Endothelial cell of umbilical vein (primary cell): ENCODE results near the gene STYXL1. TPM values are rescaled to one million over a fixed set of nuclear protein-coding genes. Genes with fewer than 3 reads are reported as not detected.

ENCODE experiments used
- BruUV-seq: library from RNA; stranded (reverse); fragments of 400-500 nt; replicated peaks from 2 replicates; lab custom pipeline; 2021; lab: Mats Ljungman, UMichigan
- CTCF ChIA-PET: fragments of 300-600, 350-600 bp; sonication (Branson Sonifier 250); formaldehyde crosslinking; loops from one replicate; lab custom pipeline; 2021; ENCODE audit warnings: antibody characterized with exemption, inconsistent platforms; lab: Charles Lee
- POLR2A ChIA-PET: fragments of 300-600, 350-600 bp; sonication (Branson Sonifier 250); formaldehyde crosslinking; loops from one replicate; lab custom pipeline; 2021; ENCODE audit warnings: antibody characterized with exemption, inconsistent platforms; lab: Charles Lee
- DNase-seq: peaks from one replicate; pipeline ENCODE4 v3.0.0-alpha.2; 2011; ENCODE audit warnings: low read depth, low spot score
- FAIRE-seq: peaks from 2 replicates; lab custom pipeline; 2011; peaks lifted over from hg19 to GRCh38; lab: Jason Lieb, UNC
- H2AFZ ChIP-seq: 2 replicates; pipeline ENCODE4 v1.6.0; 2012; ENCODE audit warnings: low read depth, low read length, control low read depth, inconsistent platforms
- H3K27ac ChIP-seq: 2 replicates; pipeline ENCODE4 v1.5.1; 2011; ENCODE audit warnings: low read depth, mild to moderate bottlenecking, control low read depth, low read length, moderate library complexity; ENCODE audit not compliant: insufficient read depth
- H3K27me3 ChIP-seq, 2 experiments: 2 replicates each; pipeline versions ENCODE4 v1.6.0 to v1.6.1; 2011; ENCODE audit warnings: low read length in 2 of 2, mixed read lengths in 1 of 2; ENCODE audit not compliant: control insufficient read depth in 2 of 2, insufficient read depth in 2 of 2
- H3K36me3 ChIP-seq, 2 experiments: 2 replicates in 1 of 2; 3 replicates in 1 of 2; pipeline ENCODE4 v1.5.1; 2011; ENCODE audit warnings: low read length in 2 of 2, mild to moderate bottlenecking in 1 of 2, moderate library complexity in 1 of 2; ENCODE audit not compliant: control insufficient read depth in 2 of 2, insufficient read depth in 2 of 2; ENCODE audit errors: extremely low read depth in 1 of 2
- H3K4me1 ChIP-seq: 3 replicates; pipeline ENCODE4 v1.5.1; 2011; ENCODE audit warnings: mild to moderate bottlenecking, low read length; ENCODE audit not compliant: control insufficient read depth, insufficient read depth; ENCODE audit errors: extremely low read depth
- H3K4me2 ChIP-seq: 2 replicates; pipeline ENCODE4 v1.6.1; 2011; ENCODE audit warnings: low read length, control low read depth, mixed read lengths; ENCODE audit not compliant: insufficient read depth
- H3K4me3 ChIP-seq, 3 experiments: fragments of 200-600 bp in 1 of 3; sonication (generic), shearing (Covaris generic) in 1 of 3; replicated peaks in 1 of 3; 2 replicates each; pipeline ENCODE4 v1.5.1; 2011 to 2016; ENCODE audit warnings: control low read depth in 3 of 3, low read length in 3 of 3, mild to moderate bottlenecking in 2 of 3, inconsistent platforms in 1 of 3, low read depth in 1 of 3, moderate library complexity in 1 of 3; ENCODE audit not compliant: insufficient read depth in 1 of 3
- H3K79me2 ChIP-seq: 2 replicates; pipeline ENCODE4 v1.6.0; 2012; ENCODE audit warnings: low read length, inconsistent platforms; ENCODE audit not compliant: control insufficient read depth, insufficient read depth
- H3K9ac ChIP-seq: replicated peaks from 2 replicates; pipeline ENCODE3; 2011; ENCODE audit warnings: low read length, control low read depth; ENCODE audit not compliant: insufficient read depth; ENCODE audit errors: extremely low read depth
- H3K9me1 ChIP-seq: replicated peaks from 3 replicates; pipeline ENCODE4 v1.6.0; 2011; ENCODE audit warnings: mild to moderate bottlenecking, low read length; ENCODE audit not compliant: control insufficient read depth, insufficient read depth; ENCODE audit errors: extremely low read depth
- H3K9me3 ChIP-seq: replicated peaks from 2 replicates; pipeline ENCODE4 v1.5.1; 2012; ENCODE audit warnings: low read length, inconsistent platforms; ENCODE audit not compliant: control insufficient read depth, insufficient read depth
- H4K20me1 ChIP-seq: replicated peaks from 2 replicates; pipeline ENCODE3; 2011; ENCODE audit warnings: mild to moderate bottlenecking, low read length; ENCODE audit not compliant: control insufficient read depth, insufficient read depth; ENCODE audit errors: extremely low read depth
- EZH2 ChIP-seq: IDR thresholded peaks from 2 replicates; pipeline ENCODE4 v1.6.1; 2012; ENCODE audit warnings: borderline replicate concordance, low read depth, mild to moderate bottlenecking, moderate library complexity, low read length, inconsistent platforms; ENCODE audit not compliant: severe bottlenecking
- FOS ChIP-seq: IDR thresholded peaks from 2 replicates; pipeline ENCODE4 v1.6.1; 2011; ENCODE audit warnings: mild to moderate bottlenecking, low read length, moderate library complexity, borderline replicate concordance; ENCODE audit not compliant: insufficient read depth
- GATA2 ChIP-seq: IDR thresholded peaks from 2 replicates; pipeline ENCODE4 v1.7.0; 2011; ENCODE audit warnings: low read depth, mild to moderate bottlenecking, moderate library complexity, mixed read lengths, low read length; ENCODE audit not compliant: insufficient read length, insufficient read depth
- MAX ChIP-seq: IDR thresholded peaks from 2 replicates; pipeline ENCODE4 v1.6.1; 2011; ENCODE audit not compliant: insufficient read depth, insufficient read length
- MYC ChIP-seq: IDR thresholded peaks from one replicate; pipeline ENCODE4 v1.6.1; 2011; ENCODE audit warnings: mild to moderate bottlenecking, low read depth, low read length
- POLR2A ChIP-seq: IDR thresholded peaks from 2 replicates; pipeline ENCODE4 v1.6.1; 2012; ENCODE audit warnings: low read depth, mild to moderate bottlenecking, control low read depth, low read length
- POLR2AphosphoS5 ChIP-seq: IDR thresholded peaks from 2 replicates; pipeline ENCODE4 v1.6.1; 2012; ENCODE audit warnings: low read depth, mild to moderate bottlenecking, control low read depth, low read length, moderate library complexity; ENCODE audit not compliant: insufficient read depth
- dilution Hi-C: fragments of 300-500 bp; cut with MboI; formaldehyde crosslinking; loops from one replicate; pipeline ENCODE4 v1.15.0; 2019; ENCODE audit warnings: low sequenced_read_pairs; ENCODE audit not compliant: extremely low pct_ligation_motif_present
- intact Hi-C: fragments of 100-400 bp; cut with micrococcal nuclease; formaldehyde crosslinking; loops from one replicate; pipeline ENCODE4 v1.10.0; 2022
- polyA plus RNA-seq, 4 experiments: library from polyadenylated mRNA; depleted of rRNA in 3 of 4; stranded (reverse) in 3 of 4; unstranded in 1 of 4; fragments of >200 nt; gene quantifications; 2 replicates each; pipeline versions ENCODE4 v1.2.1 to v1.2.3, GENCODE V29; 2011 to 2012; ENCODE audit warnings: missing spikeins in 1 of 4
- total RNA-seq: library from RNA; stranded (reverse); gene quantifications from 2 replicates; pipeline ENCODE4 v1.2.3, GENCODE V29; 2021
- TF ChIP-seq, protein P1 (sequence below), 2 donors: IDR thresholded peaks; 1 replicate in 1 of 2; 2 replicates in 1 of 2; pipeline ENCODE4 v1.5.1; 2011; ENCODE audit warnings: low read length in 2 of 2, mild to moderate bottlenecking in 2 of 2, moderate library complexity in 2 of 2, control low read depth in 1 of 2, inconsistent platforms in 1 of 2, low read depth in 1 of 2; ENCODE audit not compliant: insufficient read depth in 1 of 2; ENCODE audit errors: extremely low read depth in 1 of 2

STYXL1 gene
- total and polyA plus RNA-seq, 2 donors (not counting 3 experiments of a cell fraction or from before 2014, with no cell fraction given): 23.0 to 67.6 TPM

- CTCF ChIA-PET: interaction anchor here (1.3 kb wide), 1 partner anchor 24 kb away, joined by 4 read pairs; no protein-coding TSS in a partner anchor
- H4K20me1 ChIP-seq: no peaks in the 10 kb centered on the region
- H3K36me3 ChIP-seq: peaks cover 0 to 2% of the 10 kb centered on the region in 2 experiments
- no peak overlapping the region for H3K27ac ChIP-seq
- peaks cover 4% of the 10 kb centered on the region for H3K4me1 ChIP-seq
- H3K4me2 ChIP-seq: no peak overlapping the region
- no peak overlapping the region for H3K4me3 ChIP-seq
- no peaks in the 10 kb centered on the region for H3K9me1 ChIP-seq
- dilution Hi-C loops: no loop called here
- FAIRE-seq (no peak), DNase-seq (no peak)
- intact Hi-C loops: no loop called here
- H2AFZ ChIP-seq: no peak overlapping the region
- TF ChIP-seq FOS (no peak), MYC (no peak), EZH2 (no peak), GATA2 (no peak), POLR2A (no peak), MAX (no peak), POLR2AphosphoS5 (no peak)
- TF ChIP-seq, protein P1, sequence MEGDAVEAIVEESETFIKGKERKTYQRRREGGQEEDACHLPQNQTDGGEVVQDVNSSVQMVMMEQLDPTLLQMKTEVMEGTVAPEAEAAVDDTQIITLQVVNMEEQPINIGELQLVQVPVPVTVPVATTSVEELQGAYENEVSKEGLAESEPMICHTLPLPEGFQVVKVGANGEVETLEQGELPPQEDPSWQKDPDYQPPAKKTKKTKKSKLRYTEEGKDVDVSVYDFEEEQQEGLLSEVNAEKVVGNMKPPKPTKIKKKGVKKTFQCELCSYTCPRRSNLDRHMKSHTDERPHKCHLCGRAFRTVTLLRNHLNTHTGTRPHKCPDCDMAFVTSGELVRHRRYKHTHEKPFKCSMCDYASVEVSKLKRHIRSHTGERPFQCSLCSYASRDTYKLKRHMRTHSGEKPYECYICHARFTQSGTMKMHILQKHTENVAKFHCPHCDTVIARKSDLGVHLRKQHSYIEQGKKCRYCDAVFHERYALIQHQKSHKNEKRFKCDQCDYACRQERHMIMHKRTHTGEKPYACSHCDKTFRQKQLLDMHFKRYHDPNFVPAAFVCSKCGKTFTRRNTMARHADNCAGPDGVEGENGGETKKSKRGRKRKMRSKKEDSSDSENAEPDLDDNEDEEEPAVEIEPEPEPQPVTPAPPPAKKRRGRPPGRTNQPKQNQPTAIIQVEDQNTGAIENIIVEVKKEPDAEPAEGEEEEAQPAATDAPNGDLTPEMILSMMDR (IDR thresholded peaks at IDR 0.05; ENCODE audit: extremely low read depth in 1 of 2, insufficient read depth in 1 of 2, low read depth in 1 of 2, low read length in 2 of 2): no peak
- H3K79me2 ChIP-seq: peaks cover 26% of the 10 kb centered on the region
- no TSS peak for BruUV-seq
- H3K9ac ChIP-seq: no peak overlapping the region
- H3K27me3 ChIP-seq: no peaks in the 10 kb centered on the region
- no peaks in the 10 kb centered on the region for H3K9me3 ChIP-seq
- POLR2A ChIA-PET: no interaction called here
Measured at GRCh38 chr7:76044375-76044865, 3.4 kb downstream of the STYXL1 start.
